ENCODE results near the gene POLR2L. TPM values are rescaled to one million over a fixed set of nuclear protein-coding genes. Genes with fewer than 3 reads are reported as not detected.

The POLR2L gene
- polyA plus RNA-seq, 1 of the 3 experiments (the other 2 are of a cell fraction) = 540 TPM

DNA sequence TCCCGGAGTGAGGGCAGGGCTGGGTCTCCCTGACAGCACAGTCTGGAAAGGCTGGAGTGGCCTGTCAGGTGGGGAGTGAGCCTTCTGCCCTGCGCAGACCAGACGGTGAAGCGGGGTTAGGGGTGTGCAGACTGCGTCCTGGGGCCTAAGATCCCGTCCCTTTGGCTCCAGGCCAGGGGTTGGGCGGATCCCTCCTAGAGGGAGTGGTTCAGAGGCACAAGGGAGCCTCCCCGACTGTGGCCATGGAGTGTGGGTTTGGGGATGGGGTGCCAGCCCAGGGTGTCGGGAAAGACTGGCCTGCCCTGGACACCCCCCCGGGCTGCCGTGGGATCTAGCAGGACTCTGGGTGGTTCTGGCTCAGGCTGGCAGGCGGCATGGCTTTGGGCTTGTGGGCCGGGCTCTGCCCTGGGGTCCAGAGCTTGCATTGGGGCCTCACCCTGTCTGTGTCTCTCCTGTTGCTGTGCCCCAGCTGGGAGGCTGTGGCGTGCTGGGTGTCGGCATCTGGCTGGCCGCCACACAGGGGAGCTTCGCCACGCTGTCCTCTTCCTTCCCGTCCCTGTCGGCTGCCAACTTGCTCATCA is 19.8 kb upstream of the POLR2L start:
- peaks cover 0 to 24% of the 10 kb centered on the region in 2 experiments for H3K36me3 ChIP-seq (replicated peaks in 1 of 2; ENCODE audit: control insufficient read depth in 1 of 2, insufficient read depth in 2 of 2, low read length in 1 of 2)
- no peak overlapping the region for H3K4me3 ChIP-seq (ENCODE audit: low read depth in 2 of 2, low read length in 1 of 2)
- H3K9me2 ChIP-seq = no peaks in the 10 kb centered on the region
- no peaks in the 10 kb centered on the region for H3K9me3 ChIP-seq
- peaks cover 38% of the 10 kb centered on the region for H4K20me1 ChIP-seq (ENCODE audit: insufficient read depth)
- H3K27me3 ChIP-seq (ENCODE audit: insufficient read depth) = no peaks in the 10 kb centered on the region
- no peaks in the 10 kb centered on the region for H3F3A ChIP-seq (replicated peaks; ENCODE audit: insufficient read depth)
- H3K4me2 ChIP-seq = no peak overlapping the region
- peaks cover 10 to 50% of the 10 kb centered on the region in 2 experiments; a peak in 2 of 4 replicates for H3K4me1 ChIP-seq (ENCODE audit: control insufficient read depth in 1 of 2, insufficient read depth in 2 of 2, low read depth in 1 of 2, low read length in 1 of 2)
- CTCF ChIA-PET = interaction anchor here (1.6 to 4.0 kb wide), 2 partner anchors 14 to 90 kb away, joined by 4 to 24 read pairs; no protein-coding TSS in a partner anchor
- 79% methylated on average over 16 of the region's 20 CpGs for WGBS (ENCODE audit: low lambda C conversion rate)
- POLR2A ChIA-PET = interaction anchor here (0.7 kb wide), 1 partner anchor 166 kb away, joined by 4 read pairs; no protein-coding TSS in a partner anchor
- H3K79me2 ChIP-seq (ENCODE audit: insufficient read depth) = peaks cover 7% of the 10 kb centered on the region; the same call in 1 of the 2 replicates
- no peak overlapping the region for H3K9ac ChIP-seq
- H2AFZ ChIP-seq (ENCODE audit: low read depth) = no peak overlapping the region
- DNase-seq = peak; percentile 60
- TF ChIP-seq NFIC (IDR thresholded peaks at IDR 0.05; ENCODE audit: borderline replicate concordance) (0 out of 2 replicates have a peak, but pooled peaks have one; percentile 6), POLR2AphosphoS5 (IDR thresholded peaks at IDR 0.05; ENCODE audit: low read depth, low read length) (0 out of 2 replicates have a peak, but pooled peaks have one; percentile 19), FOXM1 (IDR thresholded peaks at IDR 0.05; ENCODE audit: low read depth) (no peak)
- H3K27ac ChIP-seq (ENCODE audit: low read depth in 2 of 2, low read length in 1 of 2) = no peak overlapping the region

DNA sequence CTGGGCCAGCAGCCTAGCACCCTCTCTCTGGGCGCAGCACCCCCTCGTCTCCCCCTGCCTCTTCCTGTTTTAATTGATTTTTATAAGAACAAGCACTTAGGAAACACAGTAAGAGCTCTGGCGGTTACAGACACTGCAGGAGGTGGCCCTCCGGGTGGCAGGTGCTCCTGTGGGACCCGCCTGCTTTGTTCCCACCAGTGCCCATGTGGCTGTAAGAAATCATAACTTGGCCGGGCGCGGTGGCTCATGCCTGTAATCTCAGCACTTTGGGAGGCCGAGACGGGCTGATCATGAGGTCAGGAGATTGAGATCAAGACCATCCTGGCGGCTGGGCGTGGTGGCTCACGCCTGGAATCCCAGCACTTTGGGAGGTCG is 18.8 kb upstream of the POLR2L start:
- H3F3A ChIP-seq (replicated peaks; ENCODE audit: insufficient read depth) = no peaks in the 10 kb centered on the region
- peaks cover 10 to 61% of the 10 kb centered on the region in 2 experiments; a peak in 2 of 4 replicates for H3K4me1 ChIP-seq (ENCODE audit: control insufficient read depth in 1 of 2, insufficient read depth in 2 of 2, low read depth in 1 of 2, low read length in 1 of 2)
- H3K79me2 ChIP-seq (ENCODE audit: insufficient read depth) = peaks cover 9% of the 10 kb centered on the region; the same call in 1 of the 2 replicates
- H3K27me3 ChIP-seq (ENCODE audit: insufficient read depth) = no peaks in the 10 kb centered on the region
- no peaks in the 10 kb centered on the region for H3K9me3 ChIP-seq
- CTCF ChIA-PET = interaction anchor here (0.9 to 4.0 kb wide), 2 partner anchors 10 to 13 kb away, joined by 3 to 24 read pairs; no protein-coding TSS in a partner anchor
- no peak overlapping the region for H3K9ac ChIP-seq
- no peak overlapping the region for H2AFZ ChIP-seq (ENCODE audit: low read depth)
- no peak overlapping the region for H3K4me3 ChIP-seq (ENCODE audit: low read depth in 2 of 2, low read length in 1 of 2)
- peaks cover 40% of the 10 kb centered on the region for H4K20me1 ChIP-seq (ENCODE audit: insufficient read depth)
- H3K4me2 ChIP-seq = no peak overlapping the region
- no peak for TF ChIP-seq EP300 (IDR thresholded peaks at IDR 0.05; ENCODE audit: borderline replicate concordance in 1 of 2, low read depth in 1 of 2, low read length in 1 of 2)
- no peak for TF ChIP-seq TEAD4 (IDR thresholded peaks at IDR 0.05; ENCODE audit: borderline replicate concordance, insufficient read depth)
- TF ChIP-seq ELF1 (IDR thresholded peaks at IDR 0.05) = no peak
- TF ChIP-seq, protein P1, sequence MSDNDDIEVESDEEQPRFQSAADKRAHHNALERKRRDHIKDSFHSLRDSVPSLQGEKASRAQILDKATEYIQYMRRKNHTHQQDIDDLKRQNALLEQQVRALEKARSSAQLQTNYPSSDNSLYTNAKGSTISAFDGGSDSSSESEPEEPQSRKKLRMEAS (IDR thresholded peaks at IDR 0.05; ENCODE audit: low read depth) = no peak
- TF ChIP-seq FOXM1 (IDR thresholded peaks at IDR 0.05; ENCODE audit: low read depth) = no peak
- TF ChIP-seq YY1 (IDR thresholded peaks at IDR 0.05; ENCODE audit: low read depth) = no peak
- TF ChIP-seq EZH2phosphoT487 (IDR thresholded peaks at IDR 0.05; ENCODE audit: borderline replicate concordance, low read depth) = no peak
- TF ChIP-seq JUND (IDR thresholded peaks at IDR 0.05) = no peak
- TF ChIP-seq, protein P2, sequence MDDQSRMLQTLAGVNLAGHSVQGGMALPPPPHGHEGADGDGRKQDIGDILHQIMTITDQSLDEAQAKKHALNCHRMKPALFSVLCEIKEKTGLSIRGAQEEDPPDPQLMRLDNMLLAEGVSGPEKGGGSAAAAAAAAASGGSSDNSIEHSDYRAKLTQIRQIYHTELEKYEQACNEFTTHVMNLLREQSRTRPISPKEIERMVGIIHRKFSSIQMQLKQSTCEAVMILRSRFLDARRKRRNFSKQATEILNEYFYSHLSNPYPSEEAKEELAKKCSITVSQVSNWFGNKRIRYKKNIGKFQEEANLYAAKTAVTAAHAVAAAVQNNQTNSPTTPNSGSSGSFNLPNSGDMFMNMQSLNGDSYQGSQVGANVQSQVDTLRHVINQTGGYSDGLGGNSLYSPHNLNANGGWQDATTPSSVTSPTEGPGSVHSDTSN (IDR thresholded peaks at IDR 0.05) = no peak
- TF ChIP-seq POLR2AphosphoS5 (IDR thresholded peaks at IDR 0.05; ENCODE audit: low read depth, low read length) = no peak
- DNase-seq = no peak
- 97% methylated on average over 14 of the region's 14 CpGs for WGBS (ENCODE audit: low lambda C conversion rate)
- POLR2A ChIA-PET = no interaction called here
- no peaks in the 10 kb centered on the region for H3K9me2 ChIP-seq
- no peak overlapping the region for H3K27ac ChIP-seq (ENCODE audit: low read depth in 2 of 2, low read length in 1 of 2)
- peaks cover 0 to 18% of the 10 kb centered on the region in 2 experiments for H3K36me3 ChIP-seq (replicated peaks in 1 of 2; ENCODE audit: control insufficient read depth in 1 of 2, insufficient read depth in 2 of 2, low read length in 1 of 2)

Data from SK-N-SH (cell line).